ENCODE results near the gene GREB1.

GRCh38 chr2:11562476-11562875 lies 28.6 kb downstream of the GREB1 start:
- TF ChIP-seq RAD21 (IDR thresholded peaks at IDR 0.05; ENCODE audit: low read length) = no peak
- no peak for TF ChIP-seq CTCF (conservative IDR thresholded peaks at IDR 0.05; ENCODE audit: low read depth, low read length)

All from IMR-90 (cell line).